ENCODE data around the gene SLC15A3.

The SLC15A3 gene

GRCh38 chr11:60928563-60929001 is 23.4 kb downstream of the SLC15A3 start:
- DNase-seq (ENCODE audit: low read depth in 2 of 2) = no peak

GRCh38 chr11:60927600-60927999 is 24.4 kb downstream of the SLC15A3 start:
- no peak for DNase-seq (ENCODE audit: low read depth in 2 of 2)

GRCh38 chr11:60927061-60927592 is 24.8 kb downstream of the SLC15A3 start:
- DNase-seq (ENCODE audit: low read depth in 2 of 2) = no peak

- DNase-seq (ENCODE audit: low read depth in 2 of 2) = no peak
Observed at GRCh38 chr11:60926500-60926899, 25.5 kb downstream of the SLC15A3 start.

- no peak for DNase-seq (ENCODE audit: low read depth in 2 of 2)
Observed at GRCh38 chr11:60925868-60926267, 26.1 kb downstream of the SLC15A3 start.

- no peak for DNase-seq (ENCODE audit: low read depth in 2 of 2)
Observed at GRCh38 chr11:60924906-60925853, 26.8 kb downstream of the SLC15A3 start.

GRCh38 chr11:60924110-60924905 is 27.7 kb downstream of the SLC15A3 start, which contains the start of gene TMEM132A:
TSS of gene TMEM132A (plus strand) at chr11:60924460. CDS start at chr11:60924634, 174 bp downstream.
- DNase-seq (ENCODE audit: low read depth in 2 of 2) = no peak

- DNase-seq (ENCODE audit: low read depth in 2 of 2) = no peak
Observed at GRCh38 chr11:60923800-60924109, 28.2 kb downstream of the SLC15A3 start.

- no peak for DNase-seq (ENCODE audit: low read depth in 2 of 2)
Observed at GRCh38 chr11:60923326-60923725, 28.6 kb downstream of the SLC15A3 start.

- DNase-seq (ENCODE audit: low read depth in 2 of 2) = no peak
Observed at GRCh38 chr11:60922906-60923305, 29.1 kb downstream of the SLC15A3 start.

- DNase-seq (ENCODE audit: low read depth in 2 of 2) = no peak
Observed at GRCh38 chr11:60921777-60922335, 30.1 kb downstream of the SLC15A3 start.

- DNase-seq (ENCODE audit: low read depth in 2 of 2) = no peak
Observed at GRCh38 chr11:60921259-60921658, 30.7 kb downstream of the SLC15A3 start.

- no peak for DNase-seq (ENCODE audit: low read depth in 2 of 2)
Observed at GRCh38 chr11:60919956-60920355, 32.0 kb downstream of the SLC15A3 start.

GRCh38 chr11:60919320-60919719 is 32.7 kb downstream of the SLC15A3 start:
- DNase-seq (ENCODE audit: low read depth in 2 of 2) = no peak

GRCh38 chr11:60918939-60919265 is 33.1 kb downstream of the SLC15A3 start:
- no peak for DNase-seq (ENCODE audit: low read depth in 2 of 2)

- DNase-seq (ENCODE audit: low read depth in 2 of 2) = no peak
Observed at GRCh38 chr11:60918251-60918938, 33.6 kb downstream of the SLC15A3 start.

GRCh38 chr11:60917267-60917666 is 34.7 kb downstream of the SLC15A3 start:
- DNase-seq (ENCODE audit: low read depth in 2 of 2) = no peak

GRCh38 chr11:60916669-60917206 is 35.2 kb downstream of the SLC15A3 start:
- DNase-seq (ENCODE audit: low read depth in 2 of 2) = no peak

- DNase-seq (ENCODE audit: low read depth in 2 of 2) = no peak
Observed at GRCh38 chr11:60915248-60915914, 36.6 kb downstream of the SLC15A3 start.

GRCh38 chr11:60914633-60915247 is 37.2 kb downstream of the SLC15A3 start:
- DNase-seq (ENCODE audit: low read depth in 2 of 2) = no peak
